Activated CD4-positive, CD25-positive, alpha-beta regulatory T cell treated with anti-CD3 and anti-CD28 coated beads, Interleukin-2, amount 50 U/mL, for 72 hours (primary cell): ENCODE measurements around the gene TAF1D.
"Not testable (repeated sequence)": the region's sequence is repeated elsewhere in the genome, so short reads cannot be mapped to it uniquely, and the experiment has no call there.

ENCODE experiments used
- DNase-seq: peaks from one replicate; pipeline ENCODE4 v3.0.0; 2021

TAF1D gene

GRCh38 chr11:93741094-93741881 lies at the start of gene TAF1D, which contains the start of gene C11orf54:
TAF1D (minus strand) TSS chr11:93741495; CDS start chr11:93739304, 2,191 bp downstream.
C11orf54 (plus strand) TSS chr11:93741672; CDS start chr11:93747394, 5,722 bp downstream.
- DNase-seq, result peak; percentile 94

- no peak for DNase-seq
Observed at GRCh38 chr11:93784935-93785360, 43.7 kb upstream of the TAF1D start.

GRCh38 chr11:93784145-93784934 lies 43.0 kb upstream of the TAF1D start, which contains the start of gene MED17:
MED17 (plus strand) TSS chr11:93784282; CDS start chr11:93784514, 232 bp downstream.
- DNase-seq, result peak; percentile 85

GRCh38 chr11:93783765-93784144 lies 42.5 kb upstream of the TAF1D start:
- DNase-seq, result no peak

- no peak for DNase-seq
Observed at GRCh38 chr11:93783362-93783761, 42.1 kb upstream of the TAF1D start.

- DNase-seq, result no peak
Observed at GRCh38 chr11:93775289-93775688, 34.0 kb upstream of the TAF1D start.

- DNase-seq, result not testable (repeated sequence)
Observed at GRCh38 chr11:93774560-93774959, 33.3 kb upstream of the TAF1D start.

- DNase-seq, result no peak
Observed at GRCh38 chr11:93773601-93774200, 32.4 kb upstream of the TAF1D start.

GRCh38 chr11:93773045-93773477 lies 31.8 kb upstream of the TAF1D start:
- DNase-seq, result no peak

- no peak for DNase-seq
Observed at GRCh38 chr11:93772123-93772522, 30.8 kb upstream of the TAF1D start.

GRCh38 chr11:93770160-93770559 lies 28.9 kb upstream of the TAF1D start:
- DNase-seq, result no peak

- no peak for DNase-seq
Observed at GRCh38 chr11:93767018-93767417, 25.7 kb upstream of the TAF1D start.

- no peak for DNase-seq
Observed at GRCh38 chr11:93766504-93766903, 25.2 kb upstream of the TAF1D start.

GRCh38 chr11:93765551-93765950 lies 24.3 kb upstream of the TAF1D start:
- no peak for DNase-seq

- DNase-seq, result no peak
Observed at GRCh38 chr11:93761910-93762309, 20.6 kb upstream of the TAF1D start.

GRCh38 chr11:93759123-93759522 lies 17.8 kb upstream of the TAF1D start:
- not testable (repeated sequence) for DNase-seq

- no peak for DNase-seq
Observed at GRCh38 chr11:93757924-93758865, 16.9 kb upstream of the TAF1D start.

GRCh38 chr11:93757301-93757700 lies 16.0 kb upstream of the TAF1D start:
- no peak for DNase-seq

GRCh38 chr11:93756748-93757147 lies 15.5 kb upstream of the TAF1D start:
- DNase-seq, result no peak

GRCh38 chr11:93753241-93753640 lies 11.9 kb upstream of the TAF1D start:
- no peak for DNase-seq

GRCh38 chr11:93751001-93751400 lies 9.7 kb upstream of the TAF1D start:
- no peak for DNase-seq

GRCh38 chr11:93747122-93747521 lies 5.8 kb upstream of the TAF1D start:
- DNase-seq, result no peak
